WTC11 (cell line): ENCODE results near the gene TENT5A. TPM values are rescaled to one million over a fixed set of nuclear protein-coding genes. Genes with fewer than 3 reads are reported as not detected.

Experiments used
- ATAC-seq: fragments of 200-7000 bp; cut with Tn5 transposase; 2 replicates; pipeline ENCODE4 v1.10.0; 2021; ENCODE audit warnings: mild to moderate bottlenecking, moderate library complexity
- CTCF ChIA-PET: fragments of 300-600 bp; sonication (Branson Sonifier 250); formaldehyde crosslinking; loops from one replicate; lab custom pipeline; 2021; ENCODE audit warnings: antibody characterized with exemption; lab: Charles Lee
- POLR2A ChIA-PET: fragments of 350-600 bp; sonication (Branson Sonifier 250); formaldehyde crosslinking; loops from one replicate; lab custom pipeline; 2021; ENCODE audit warnings: antibody characterized with exemption; lab: Charles Lee
- DNase-seq: peaks from one replicate; pipeline ENCODE4 v3.0.0; 2021; ENCODE audit warnings: low spot score
- H3K27ac Mint-ChIP-seq: 2 replicates; pipeline ENCODE4 v1.8.0; 2021; ENCODE audit warnings: mixed read lengths
- H3K27me3 Mint-ChIP-seq: 2 replicates; pipeline ENCODE4 v1.8.0; 2021; ENCODE audit warnings: low read depth, mild to moderate bottlenecking, moderate library complexity, mixed read lengths
- H3K36me3 Mint-ChIP-seq: 2 replicates; pipeline ENCODE4 v1.8.0; 2021; ENCODE audit warnings: mixed read lengths
- H3K4me1 Mint-ChIP-seq: 2 replicates; pipeline ENCODE4 v1.8.0; 2022; ENCODE audit warnings: mixed read lengths
- H3K4me3 Mint-ChIP-seq: 2 replicates; pipeline ENCODE4 v1.8.0; 2021; ENCODE audit warnings: mild to moderate bottlenecking, moderate library complexity, mixed read lengths
- H3K9me3 Mint-ChIP-seq: 2 replicates; pipeline ENCODE4 v1.8.0; 2021; ENCODE audit warnings: mixed read lengths
- ATF1 ChIP-seq: sonication (generic); formaldehyde crosslinking; IDR thresholded peaks from 2 replicates; pipeline ENCODE4 v1.8.1; 2023; ENCODE audit warnings: mild to moderate bottlenecking, moderate library complexity, missing genetic modification reagents
- ATF2 ChIP-seq: sonication (generic); formaldehyde crosslinking; IDR thresholded peaks from 2 replicates; pipeline ENCODE4 v1.8.1; 2022; ENCODE audit warnings: low read depth, missing genetic modification reagents, borderline replicate concordance
- CDX4 ChIP-seq: fragments of 250-450 bp; sonication (Bioruptor Pico); IDR thresholded peaks from 2 replicates; pipeline ENCODE4 v1.9.0; 2021; ENCODE audit warnings: moderate library complexity, mild to moderate bottlenecking, inconsistent platforms, borderline replicate concordance
- CREB1 ChIP-seq: sonication (generic); formaldehyde crosslinking; IDR thresholded peaks from 2 replicates; pipeline ENCODE4 v1.8.0; 2023; ENCODE audit warnings: mild to moderate bottlenecking, missing genetic modification reagents
- CREM ChIP-seq: sonication (generic); formaldehyde crosslinking; IDR thresholded peaks from 2 replicates; pipeline ENCODE4 v1.8.1; 2022; ENCODE audit warnings: mild to moderate bottlenecking, missing genetic modification reagents, moderate library complexity
- ERG ChIP-seq: fragments of 250-450 bp; sonication (Bioruptor Pico); IDR thresholded peaks from 2 replicates; pipeline ENCODE4 v1.8.0; 2021; ENCODE audit warnings: mild to moderate bottlenecking
- ETV6 ChIP-seq: sonication (generic); formaldehyde crosslinking; IDR thresholded peaks from 2 replicates; pipeline ENCODE4 v1.8.1; 2022; ENCODE audit warnings: mild to moderate bottlenecking, missing genetic modification reagents
- FOXP1 ChIP-seq: sonication (generic); formaldehyde crosslinking; IDR thresholded peaks from 2 replicates; pipeline ENCODE4 v1.8.0; 2022; ENCODE audit warnings: missing genetic modification reagents, mild to moderate bottlenecking, moderate library complexity, borderline replicate concordance
- GABPB1 ChIP-seq: sonication (generic); formaldehyde crosslinking; IDR thresholded peaks from 2 replicates; pipeline ENCODE4 v1.8.1; 2023; ENCODE audit warnings: mild to moderate bottlenecking, missing genetic modification reagents
- HMGA2 ChIP-seq: fragments of 250-450 bp; sonication (Bioruptor Pico); IDR thresholded peaks from 2 replicates; pipeline ENCODE4 v1.4.0; 2021; ENCODE audit warnings: mild to moderate bottlenecking, moderate library complexity
- HMGXB4 ChIP-seq: sonication (generic); formaldehyde crosslinking; IDR thresholded peaks from 2 replicates; pipeline ENCODE4 v1.8.1; 2023; ENCODE audit warnings: mild to moderate bottlenecking, moderate library complexity, missing genetic modification reagents
- IRF2 ChIP-seq: sonication (generic); formaldehyde crosslinking; IDR thresholded peaks from 2 replicates; pipeline ENCODE4 v1.8.0; 2022; ENCODE audit warnings: low read depth, missing genetic modification reagents, borderline replicate concordance
- KAT7 ChIP-seq: sonication (generic); formaldehyde crosslinking; IDR thresholded peaks from 2 replicates; pipeline ENCODE4 v1.8.1; 2023; ENCODE audit warnings: missing genetic modification reagents, mild to moderate bottlenecking, borderline replicate concordance
- MYBL2 ChIP-seq: sonication (generic); formaldehyde crosslinking; IDR thresholded peaks from 2 replicates; pipeline ENCODE4 v1.8.1; 2023; ENCODE audit warnings: mild to moderate bottlenecking, moderate library complexity, missing genetic modification reagents
- NFATC4 ChIP-seq: fragments of 250-450 bp; sonication (Bioruptor Pico); IDR thresholded peaks from 2 replicates; pipeline ENCODE4 v1.9.0; 2021; ENCODE audit warnings: mild to moderate bottlenecking
- NFE2L1 ChIP-seq: sonication (generic); formaldehyde crosslinking; IDR thresholded peaks from 2 replicates; pipeline ENCODE4 v1.8.1; 2023; ENCODE audit warnings: missing genetic modification reagents
- RORB ChIP-seq: fragments of 250-450 bp; sonication (Bioruptor Pico); IDR thresholded peaks from 2 replicates; pipeline ENCODE4 v1.9.0; 2021; ENCODE audit warnings: mild to moderate bottlenecking
- STAT6 ChIP-seq: sonication (generic); formaldehyde crosslinking; conservative IDR thresholded peaks from 2 replicates; pipeline ENCODE4 v1.8.1; 2023; ENCODE audit warnings: mild to moderate bottlenecking, low read depth, missing genetic modification reagents, moderate library complexity
- TEAD1 ChIP-seq: sonication (generic); formaldehyde crosslinking; IDR thresholded peaks from 2 replicates; pipeline ENCODE4 v1.8.0; 2022; ENCODE audit warnings: mild to moderate bottlenecking, missing genetic modification reagents
- USF2 ChIP-seq: sonication (generic); formaldehyde crosslinking; IDR thresholded peaks from 2 replicates; pipeline ENCODE4 v1.8.1; 2023; ENCODE audit warnings: mild to moderate bottlenecking, missing genetic modification reagents, moderate library complexity
- ZNF138 ChIP-seq: sonication (generic); formaldehyde crosslinking; conservative IDR thresholded peaks from 2 replicates; pipeline ENCODE4 v1.8.1; 2022; ENCODE audit warnings: mild to moderate bottlenecking, moderate library complexity, missing genetic modification reagents
- ZNF232 ChIP-seq: sonication (generic); formaldehyde crosslinking; IDR thresholded peaks from 2 replicates; pipeline ENCODE4 v1.8.0; 2022; ENCODE audit warnings: mild to moderate bottlenecking, missing genetic modification reagents
- ZNF317 ChIP-seq: sonication (generic); formaldehyde crosslinking; IDR thresholded peaks from 2 replicates; pipeline ENCODE4 v1.8.1; 2023; ENCODE audit warnings: low read depth, mild to moderate bottlenecking, moderate library complexity, missing genetic modification reagents, borderline replicate concordance
- ZNF532 ChIP-seq: fragments of 250-450 bp; sonication (Bioruptor Pico); IDR thresholded peaks from 2 replicates; pipeline ENCODE4 v1.9.0; 2021; ENCODE audit warnings: mild to moderate bottlenecking, borderline replicate concordance
- ZNF671 ChIP-seq: fragments of 250-450 bp; sonication (Bioruptor Pico); IDR thresholded peaks from 2 replicates; pipeline ENCODE4 v1.8.0; 2021; ENCODE audit warnings: mild to moderate bottlenecking
- total RNA-seq: library from RNA; stranded (reverse); gene quantifications from 3 replicates; pipeline ENCODE4 v1.2.3, GENCODE V29; 2021

Gene TENT5A
- total RNA-seq, 1 experiment from 2014 or later = 3.2 TPM

- TF ChIP-seq KAT7 = no peak
- TF ChIP-seq ERG = no peak
- TF ChIP-seq ATF2 = no peak
- no peak for TF ChIP-seq GABPB1 (CRISPR knock-in tag)
- TF ChIP-seq CDX4 (CRISPR knock-in tag) = no peak
- TF ChIP-seq RORB (CRISPR knock-in tag) = no peak
- TF ChIP-seq TEAD1 (CRISPR knock-in tag) = no peak
- TF ChIP-seq ZNF317 (CRISPR knock-in tag) = no peak
- TF ChIP-seq, all 79 proteins: peak for 0
Measured at GRCh38 chr6:81762132-81762531, 9.7 kb upstream of the TENT5A start (continued).

GRCh38 chr6:81761197-81761596 lies 8.7 kb upstream of the TENT5A start:
- Mint-ChIP-seq H3K4me3 (no peak overlapping the region), H3K9me3 (peaks cover 12% of the 10 kb centered on the region), H3K27ac (no peak overlapping the region), H3K36me3 (peaks cover 3% of the 10 kb centered on the region), H3K27me3 (no peaks in the 10 kb centered on the region), H3K4me1 (peaks cover 26% of the 10 kb centered on the region)
- ChIA-PET CTCF (no interaction called here), POLR2A (no interaction called here)
- TF ChIP-seq MYBL2 (CRISPR knock-in tag) (no peak), IRF2 (CRISPR knock-in tag) (no peak), ZNF317 (CRISPR knock-in tag) (no peak), ZNF671 (CRISPR knock-in tag) (no peak), USF2 (CRISPR knock-in tag) (no peak), HMGXB4 (CRISPR knock-in tag) (no peak), ETV6 (CRISPR knock-in tag) (no peak), STAT6 (CRISPR knock-in tag) (no peak), ZNF232 (no peak), NFATC4 (no peak), CREB1 (CRISPR knock-in tag) (no peak), HMGA2 (CRISPR knock-in tag) (no peak), ZNF532 (CRISPR knock-in tag) (no peak), ATF1 (CRISPR knock-in tag) (no peak), FOXP1 (CRISPR knock-in tag) (no peak), CREM (CRISPR knock-in tag) (no peak), NFE2L1 (CRISPR knock-in tag) (no peak), ZNF138 (no peak)
- no peak for DNase-seq
- ATAC-seq = no peak
